Measurements from ENCODE around the gene ERBIN.

ERBIN gene

GRCh38 chr5:65978251-65978650 lies 51.9 kb downstream of the ERBIN start:
- Histone ChIP-seq H3K4me1 (ENCODE audit: control insufficient read depth, insufficient read depth, low read length) (no peaks in the 10 kb centered on the region), H3K4me3 (ENCODE audit: insufficient read depth, low read depth, low read length) (no peak overlapping the region), H3K27ac (ENCODE audit: insufficient read depth, low read depth, low read length, poor library complexity, severe bottlenecking) (no peak overlapping the region), H3K27me3 (ENCODE audit: control insufficient read depth, insufficient read depth, low read length, poor library complexity, severe bottlenecking) (no peaks in the 10 kb centered on the region), H3K9me3 (ENCODE audit: control insufficient read depth, low read length) (no peaks in the 10 kb centered on the region), H3K36me3 (ENCODE audit: control insufficient read depth, insufficient read depth, low read length) (peaks cover 11% of the 10 kb centered on the region)
- WGBS, 2 experiments, result 87 to 96% methylated on average over 3 of the region's 3 CpGs

- H3K9me3 ChIP-seq (ENCODE audit: control insufficient read depth, low read length), result no peaks in the 10 kb centered on the region
- H3K4me3 ChIP-seq (ENCODE audit: insufficient read depth, low read depth, low read length), result no peak overlapping the region
- H3K27me3 ChIP-seq (ENCODE audit: control insufficient read depth, insufficient read depth, low read length, poor library complexity, severe bottlenecking), result no peaks in the 10 kb centered on the region
- no peak overlapping the region for H3K27ac ChIP-seq (ENCODE audit: insufficient read depth, low read depth, low read length, poor library complexity, severe bottlenecking)
- peaks cover 11% of the 10 kb centered on the region for H3K4me1 ChIP-seq (ENCODE audit: control insufficient read depth, insufficient read depth, low read length)
- H3K36me3 ChIP-seq (ENCODE audit: control insufficient read depth, insufficient read depth, low read length), result peaks cover 11% of the 10 kb centered on the region
- WGBS, 2 experiments, result 31% methylated on average over 1 of the region's 1 CpG
Observed at GRCh38 chr5:65981548-65981947, 55.2 kb downstream of the ERBIN start.

GRCh38 chr5:65981969-65982619 lies 55.7 kb downstream of the ERBIN start:
- Histone ChIP-seq H3K4me1 (ENCODE audit: control insufficient read depth, insufficient read depth, low read length) (peaks cover 11% of the 10 kb centered on the region), H3K27ac (ENCODE audit: insufficient read depth, low read depth, low read length, poor library complexity, severe bottlenecking) (no peak overlapping the region), H3K36me3 (ENCODE audit: control insufficient read depth, insufficient read depth, low read length) (peaks cover 11% of the 10 kb centered on the region), H3K4me3 (ENCODE audit: insufficient read depth, low read depth, low read length) (no peak overlapping the region), H3K9me3 (ENCODE audit: control insufficient read depth, low read length) (no peaks in the 10 kb centered on the region), H3K27me3 (ENCODE audit: control insufficient read depth, insufficient read depth, low read length, poor library complexity, severe bottlenecking) (no peaks in the 10 kb centered on the region)
- 85 to 89% methylated on average over 1 to 3 of the region's 3 CpGs for WGBS, 2 experiments

- Histone ChIP-seq H3K9me3 (ENCODE audit: control insufficient read depth, low read length) (no peaks in the 10 kb centered on the region), H3K27ac (ENCODE audit: insufficient read depth, low read depth, low read length, poor library complexity, severe bottlenecking) (no peak overlapping the region), H3K27me3 (ENCODE audit: control insufficient read depth, insufficient read depth, low read length, poor library complexity, severe bottlenecking) (no peaks in the 10 kb centered on the region), H3K4me1 (ENCODE audit: control insufficient read depth, insufficient read depth, low read length) (peaks cover 11% of the 10 kb centered on the region), H3K36me3 (ENCODE audit: control insufficient read depth, insufficient read depth, low read length) (peaks cover 11% of the 10 kb centered on the region), H3K4me3 (ENCODE audit: insufficient read depth, low read depth, low read length) (no peak overlapping the region)
- WGBS, 2 experiments, result 100% methylated on average over 1 of the region's 1 CpG
Observed at GRCh38 chr5:65982635-65983034, 56.3 kb downstream of the ERBIN start.

GRCh38 chr5:65984098-65984885 lies 57.9 kb downstream of the ERBIN start:
- H3K27me3 ChIP-seq (ENCODE audit: control insufficient read depth, insufficient read depth, low read length, poor library complexity, severe bottlenecking), result no peaks in the 10 kb centered on the region
- WGBS, 2 experiments, result 88 to 93% methylated on average over 10 of the region's 10 CpGs
- peaks cover 11% of the 10 kb centered on the region for H3K4me1 ChIP-seq (ENCODE audit: control insufficient read depth, insufficient read depth, low read length)
- H3K27ac ChIP-seq (ENCODE audit: insufficient read depth, low read depth, low read length, poor library complexity, severe bottlenecking), result no peak overlapping the region
- no peak overlapping the region for H3K4me3 ChIP-seq (ENCODE audit: insufficient read depth, low read depth, low read length)
- H3K9me3 ChIP-seq (ENCODE audit: control insufficient read depth, low read length), result no peaks in the 10 kb centered on the region
- H3K36me3 ChIP-seq (ENCODE audit: control insufficient read depth, insufficient read depth, low read length), result no peaks in the 10 kb centered on the region

- Histone ChIP-seq H3K9me3 (ENCODE audit: control insufficient read depth, low read length) (no peaks in the 10 kb centered on the region), H3K4me1 (ENCODE audit: control insufficient read depth, insufficient read depth, low read length) (peaks cover 11% of the 10 kb centered on the region), H3K27ac (ENCODE audit: insufficient read depth, low read depth, low read length, poor library complexity, severe bottlenecking) (no peak overlapping the region), H3K4me3 (ENCODE audit: insufficient read depth, low read depth, low read length) (no peak overlapping the region), H3K36me3 (ENCODE audit: control insufficient read depth, insufficient read depth, low read length) (no peaks in the 10 kb centered on the region), H3K27me3 (ENCODE audit: control insufficient read depth, insufficient read depth, low read length, poor library complexity, severe bottlenecking) (no peaks in the 10 kb centered on the region)
- WGBS, 2 experiments, result 100% methylated on average over 1 of the region's 1 CpG
Observed at GRCh38 chr5:65986050-65986451, 59.7 kb downstream of the ERBIN start.

- Histone ChIP-seq H3K27ac (ENCODE audit: insufficient read depth, low read depth, low read length, poor library complexity, severe bottlenecking) (no peak overlapping the region), H3K36me3 (ENCODE audit: control insufficient read depth, insufficient read depth, low read length) (no peaks in the 10 kb centered on the region), H3K4me1 (ENCODE audit: control insufficient read depth, insufficient read depth, low read length) (peaks cover 11% of the 10 kb centered on the region), H3K4me3 (ENCODE audit: insufficient read depth, low read depth, low read length) (no peak overlapping the region), H3K27me3 (ENCODE audit: control insufficient read depth, insufficient read depth, low read length, poor library complexity, severe bottlenecking) (no peaks in the 10 kb centered on the region), H3K9me3 (ENCODE audit: control insufficient read depth, low read length) (no peaks in the 10 kb centered on the region)
- 94 to 98% methylated on average over 3 of the region's 3 CpGs for WGBS, 2 experiments
Observed at GRCh38 chr5:65986796-65987195, 60.4 kb downstream of the ERBIN start.

GRCh38 chr5:65987982-65988381 lies 61.6 kb downstream of the ERBIN start:
- H3K4me3 ChIP-seq (ENCODE audit: insufficient read depth, low read depth, low read length), result no peak overlapping the region
- H3K9me3 ChIP-seq (ENCODE audit: control insufficient read depth, low read length), result no peaks in the 10 kb centered on the region
- H3K4me1 ChIP-seq (ENCODE audit: control insufficient read depth, insufficient read depth, low read length), result peaks cover 11% of the 10 kb centered on the region
- no peaks in the 10 kb centered on the region for H3K27me3 ChIP-seq (ENCODE audit: control insufficient read depth, insufficient read depth, low read length, poor library complexity, severe bottlenecking)
- H3K36me3 ChIP-seq (ENCODE audit: control insufficient read depth, insufficient read depth, low read length), result no peaks in the 10 kb centered on the region
- H3K27ac ChIP-seq (ENCODE audit: insufficient read depth, low read depth, low read length, poor library complexity, severe bottlenecking), result no peak overlapping the region
- 92 to 94% methylated on average over 4 of the region's 4 CpGs for WGBS, 2 experiments

GRCh38 chr5:65989158-65989557 lies 62.8 kb downstream of the ERBIN start:
- Histone ChIP-seq H3K27ac (ENCODE audit: insufficient read depth, low read depth, low read length, poor library complexity, severe bottlenecking) (no peak overlapping the region), H3K9me3 (ENCODE audit: control insufficient read depth, low read length) (no peaks in the 10 kb centered on the region), H3K4me1 (ENCODE audit: control insufficient read depth, insufficient read depth, low read length) (peaks cover 5% of the 10 kb centered on the region), H3K27me3 (ENCODE audit: control insufficient read depth, insufficient read depth, low read length, poor library complexity, severe bottlenecking) (no peaks in the 10 kb centered on the region), H3K36me3 (ENCODE audit: control insufficient read depth, insufficient read depth, low read length) (no peaks in the 10 kb centered on the region), H3K4me3 (ENCODE audit: insufficient read depth, low read depth, low read length) (no peak overlapping the region)
- WGBS, 2 experiments, result 93 to 98% methylated on average over 4 of the region's 4 CpGs

GRCh38 chr5:65992630-65993029 lies 66.3 kb downstream of the ERBIN start:
- WGBS, 2 experiments, result 79 to 80% methylated on average over 7 of the region's 7 CpGs
- H3K36me3 ChIP-seq (ENCODE audit: control insufficient read depth, insufficient read depth, low read length), result no peaks in the 10 kb centered on the region
- H3K9me3 ChIP-seq (ENCODE audit: control insufficient read depth, low read length), result no peaks in the 10 kb centered on the region
- no peak overlapping the region for H3K4me3 ChIP-seq (ENCODE audit: insufficient read depth, low read depth, low read length)
- no peaks in the 10 kb centered on the region for H3K27me3 ChIP-seq (ENCODE audit: control insufficient read depth, insufficient read depth, low read length, poor library complexity, severe bottlenecking)
- H3K27ac ChIP-seq (ENCODE audit: insufficient read depth, low read depth, low read length, poor library complexity, severe bottlenecking), result no peak overlapping the region
- H3K4me1 ChIP-seq (ENCODE audit: control insufficient read depth, insufficient read depth, low read length), result no peaks in the 10 kb centered on the region

Data from ectodermal cell (in vitro differentiated cells).